B cell (primary cell): ENCODE results near the gene ZNF165. TPM values are rescaled to one million over a fixed set of nuclear protein-coding genes. Genes with fewer than 3 reads are reported as not detected.
A peak's percentile ranks its signal among the peaks of the same experiment; 100 is the strongest.

Source experiments
- ATAC-seq: fragments of 200-7000 bp; cut with Tn5 transposase; one replicate; pipeline ENCODE4 v1.10.0; 2021; ENCODE audit warnings: low read depth, mild to moderate bottlenecking, moderate number of reproducible peaks, moderate library complexity
- CTCF ChIA-PET: fragments of 350-600 bp; sonication (Branson Sonifier 250); formaldehyde crosslinking; loops from one replicate; lab custom pipeline; 2021; ENCODE audit warnings: antibody characterized with exemption, inconsistent platforms; lab: Charles Lee
- POLR2A ChIA-PET: fragments of 350-600 bp; sonication (Branson Sonifier 250); formaldehyde crosslinking; loops from one replicate; lab custom pipeline; 2021; ENCODE audit warnings: antibody characterized with exemption; lab: Charles Lee
- DNase-seq: peaks from one replicate; pipeline ENCODE4 v3.0.0; 2013
- H2AFZ ChIP-seq: 2 replicates; pipeline ENCODE4 v1.6.1; 2012; ENCODE audit warnings: mild to moderate bottlenecking, low read depth, low read length; ENCODE audit not compliant: insufficient read depth, poor library complexity, severe bottlenecking
- H3K27ac ChIP-seq, 2 donors: 1 replicate in 1 of 2; 2 replicates in 1 of 2; pipeline ENCODE4 v1.5.1; 2012 to 2013; ENCODE audit warnings: low read length in 2 of 2, mild to moderate bottlenecking in 2 of 2, moderate library complexity in 1 of 2
- H3K27me3 ChIP-seq, 4 experiments: fragments of 200-600 bp in 1 of 4; sonication (generic) in 1 of 4; replicated peaks in 1 of 4; 1 replicate in 2 of 4; 2 replicates in 2 of 4; pipeline versions ENCODE4 v1.6.1 to v1.7.0; 2013 to 2016; ENCODE audit warnings: low read length in 3 of 4, mild to moderate bottlenecking in 2 of 4, mixed read lengths in 1 of 4, moderate library complexity in 1 of 4; ENCODE audit not compliant: insufficient read depth in 4 of 4, control insufficient read depth in 3 of 4; ENCODE audit errors: control extremely low read depth in 1 of 4
- H3K36me3 ChIP-seq, 2 experiments: replicated peaks in 1 of 2; 1 replicate in 1 of 2; 2 replicates in 1 of 2; pipeline versions ENCODE4 v1.6.1 to v1.7.1; 2013; ENCODE audit warnings: low read length in 1 of 2; ENCODE audit not compliant: insufficient read depth in 2 of 2, control insufficient read depth in 1 of 2; ENCODE audit errors: control extremely low read depth in 1 of 2, extremely low read depth in 1 of 2
- H3K4me1 ChIP-seq, 2 donors: fragments of 200-600 bp in 1 of 2; sonication (generic) in 1 of 2; 1 replicate in 1 of 2; 2 replicates in 1 of 2; pipeline versions ENCODE4 v1.5.1 to v1.6.1; 2013 to 2017; ENCODE audit warnings: low read length in 2 of 2; ENCODE audit not compliant: control insufficient read depth in 2 of 2, insufficient read depth in 2 of 2
- H3K4me2 ChIP-seq: replicated peaks from 2 replicates; pipeline ENCODE3; 2012; ENCODE audit warnings: mild to moderate bottlenecking, low read depth, low read length; ENCODE audit not compliant: poor library complexity, severe bottlenecking
- H3K4me3 ChIP-seq, 5 experiments: fragments of 200-600 bp in 1 of 5; sonication (generic) in 1 of 5; 1 replicate in 3 of 5; 2 replicates in 2 of 5; pipeline versions ENCODE4 v1.5.1 to v1.7.0; 2011 to 2016; ENCODE audit warnings: low read length in 4 of 5, mild to moderate bottlenecking in 4 of 5, low read depth in 2 of 5, control low read depth in 1 of 5, moderate library complexity in 1 of 5; ENCODE audit not compliant: insufficient read depth in 1 of 5; ENCODE audit errors: control extremely low read depth in 1 of 5, extremely low read depth in 1 of 5
- H3K79me2 ChIP-seq: fragments of 200-600 bp; sonication (generic); one replicate; pipeline ENCODE4 v1.6.0; 2016; ENCODE audit warnings: low read length; ENCODE audit not compliant: control insufficient read depth, insufficient read depth
- H3K9ac ChIP-seq: fragments of 200-600 bp; sonication (generic); 2 replicates; pipeline ENCODE4 v1.6.1; 2017; ENCODE audit warnings: mild to moderate bottlenecking, low read length, moderate library complexity
- H3K9me3 ChIP-seq, 3 donors: one replicate each; pipeline versions ENCODE4 v1.6.1 to v1.7.1; 2013; ENCODE audit warnings: low read length in 2 of 3; ENCODE audit not compliant: control insufficient read depth in 2 of 3, insufficient read depth in 1 of 3; ENCODE audit errors: control extremely low read depth in 1 of 3
- H4K20me1 ChIP-seq: 2 replicates; pipeline ENCODE4 v1.6.0; 2012; ENCODE audit warnings: mild to moderate bottlenecking, low read length; ENCODE audit not compliant: insufficient read depth, control insufficient read depth, poor library complexity, severe bottlenecking
- H3K27ac Mint-ChIP-seq: one replicate; pipeline ENCODE4 v1.8.0; 2021; ENCODE audit warnings: mixed read lengths
- H3K27me3 Mint-ChIP-seq: one replicate; pipeline ENCODE4 v1.8.0; 2021; ENCODE audit warnings: mixed read lengths
- H3K4me1 Mint-ChIP-seq: one replicate; pipeline ENCODE4 v1.8.0; 2021; ENCODE audit warnings: mixed read lengths
- H3K4me3 Mint-ChIP-seq: one replicate; pipeline ENCODE4 v1.8.0; 2021; ENCODE audit warnings: mixed read lengths
- H3K9me3 Mint-ChIP-seq: one replicate; pipeline ENCODE4 v1.8.0; 2022; ENCODE audit warnings: mixed read lengths; ENCODE audit not compliant: insufficient read depth
- CTCF ChIP-seq: fragments of 200-600 bp; IDR thresholded peaks from one replicate; pipeline ENCODE4 v1.8.0; 2022; ENCODE audit warnings: antibody characterized with exemption, mild to moderate bottlenecking
- EZH2 ChIP-seq: IDR thresholded peaks from 2 replicates; pipeline ENCODE4 v1.6.1; 2012; ENCODE audit warnings: borderline replicate concordance, low read depth, mild to moderate bottlenecking, moderate library complexity, low read length; ENCODE audit not compliant: insufficient read depth, poor library complexity, severe bottlenecking
- WGBS: methylation state at CpG from one replicate; pipeline ENCODE4 v1.1.5; 2013; ENCODE audit warnings: missing lambda C conversion rate; ENCODE audit not compliant: insufficient coverage; 5-methylcytosine and 5-hydroxymethylcytosine counted together
- intact Hi-C: fragments of 100-400 bp; cut with micrococcal nuclease; formaldehyde crosslinking; loops from one replicate; pipeline ENCODE4 v1.10.0; 2022
- polyA plus RNA-seq: library from polyadenylated mRNA; depleted of rRNA; stranded (reverse); fragments of >200 nt; gene quantifications from 2 replicates; pipeline ENCODE4 v1.2.3, GENCODE V29; 2012
- total RNA-seq, 2 donors: library from RNA; stranded (reverse); fragments of 120-200 nt in 1 of 2; gene quantifications; 1 replicate in 1 of 2; 2 replicates in 1 of 2; pipeline versions ENCODE4 v1.2.3 to v1.2.4, GENCODE V29; 2013 to 2022

The ZNF165 gene
- total and polyA plus RNA-seq, 2 donors (not counting 1 experiment from before 2014, with no cell fraction given) = 3.5 to 4.2 TPM

GRCh38 chr6:28104392-28105244 lies 24.2 kb downstream of the ZNF165 start:
- no peak for TF ChIP-seq EZH2
- TF ChIP-seq CTCF = peak; percentile 79
- intact Hi-C loops = loop anchor here (1.0 to 2.0 kb wide), 6 partner anchors 20 to 252 kb away; partner anchors contain the start of genes ZKSCAN8 and ZSCAN16
- under 1% methylated on average over 54 of the region's 54 CpGs for WGBS

More at GRCh38 chr6:28104392-28105244, 24.2 kb downstream of the ZNF165 start:
- Histone ChIP-seq H3K4me2 (peak overlapping the region; percentile 83), H3K27ac (peak overlapping the region; percentile 87 to 93), H3K4me1 (peaks cover 5 to 7% of the 10 kb centered on the region in 2 donors), H3K27me3 (no peaks in the 10 kb centered on the region), H2AFZ (peak overlapping the region; percentile 95), H3K9me3 (no peaks in the 10 kb centered on the region), H3K9ac (peak overlapping the region; percentile 84), H4K20me1 (no peaks in the 10 kb centered on the region), H3K79me2 (no peaks in the 10 kb centered on the region), H3K36me3 (no peaks in the 10 kb centered on the region), H3K4me3 (peak overlapping the region; percentile 69 to 78 (median 74))
- CTCF ChIA-PET = interaction anchor here (0.9 to 2.7 kb wide), 17 partner anchors 10 to 927 kb away, joined by 3 to 25 read pairs (median 5); partner anchors contain the start of genes ZKSCAN3, ZKSCAN4, ZKSCAN8 and ZSCAN16
- ATAC-seq (peak; percentile 97), DNase-seq (peak; percentile 92)
- peaks cover 13% of the 10 kb centered on the region for H3K4me1 Mint-ChIP-seq
- POLR2A ChIA-PET = interaction anchor here (0.6 to 1.9 kb wide), 13 partner anchors 11 to 973 kb away, joined by 3 to 12 read pairs (median 4); partner anchors contain the start of genes ZKSCAN4, ZKSCAN8, ZNF165 and ZSCAN16
- H3K9me3 Mint-ChIP-seq = no peaks in the 10 kb centered on the region
- H3K27me3 Mint-ChIP-seq = peaks cover 4% of the 10 kb centered on the region
- H3K27ac Mint-ChIP-seq = peak overlapping the region; percentile 96
- peak overlapping the region; percentile 95 for H3K4me3 Mint-ChIP-seq
